ENCODE results near the gene HOMER3. TPM values are rescaled to one million over a fixed set of nuclear protein-coding genes. Genes with fewer than 3 reads are reported as not detected.
"Not testable (repeated sequence)": the region's sequence is repeated elsewhere in the genome, so short reads cannot be mapped to it uniquely, and the experiment has no call there.

HOMER3 gene
- total RNA-seq, 1 donor from 2014 or later, result 9.9 TPM

GRCh38 chr19:18906605-18907519, 34.2 kb downstream of the HOMER3 start:
- intact Hi-C loops (cut with DNase I), result no loop called here
- ATAC-seq (ENCODE audit: poor library complexity) (no peak), DNase-seq (no peak)

DNA sequence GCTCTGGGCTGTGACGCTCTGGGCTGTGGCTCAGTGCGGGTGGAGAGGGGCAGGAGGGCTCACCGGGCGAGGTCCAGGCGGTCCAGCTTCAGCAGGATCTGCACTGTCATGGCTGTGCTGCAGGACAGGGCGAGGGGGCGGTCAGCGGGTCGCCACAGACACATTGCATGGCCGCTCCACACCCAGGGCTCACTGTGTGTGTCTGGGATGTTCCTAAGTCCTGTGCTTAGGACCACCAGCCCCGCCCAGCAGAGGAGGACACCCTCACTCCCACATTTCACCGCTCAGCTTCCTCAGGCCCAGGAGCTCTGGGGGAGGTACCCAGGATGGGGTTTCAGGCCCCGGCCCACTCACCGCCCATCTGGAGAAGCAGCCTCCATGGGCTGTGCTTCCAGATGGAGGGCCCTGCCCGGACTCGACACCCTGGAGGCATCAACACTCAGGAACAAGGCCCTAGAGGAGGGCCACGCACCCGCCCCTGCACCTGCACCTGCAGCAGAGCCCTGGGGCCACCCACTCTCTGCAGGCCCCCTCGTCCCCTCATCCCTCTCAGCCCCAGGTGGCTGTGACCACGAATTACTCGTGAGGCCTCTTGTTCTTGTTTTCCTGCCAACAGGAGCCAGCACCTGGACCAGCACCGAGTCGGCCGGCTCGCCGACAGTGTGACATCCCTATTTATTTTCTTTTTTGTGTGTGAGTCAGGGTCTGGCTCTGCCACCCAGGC, 35.3 kb downstream of the HOMER3 start:
- no peak for DNase-seq
- intact Hi-C loops (cut with DNase I), result no loop called here
- ATAC-seq (ENCODE audit: poor library complexity), result no peak

GRCh38 chr19:18905058-18905456, 36.0 kb downstream of the HOMER3 start:
- intact Hi-C loops (cut with DNase I), result no loop called here
- DNase-seq, result no peak
- no peak for ATAC-seq (ENCODE audit: poor library complexity)

DNA sequence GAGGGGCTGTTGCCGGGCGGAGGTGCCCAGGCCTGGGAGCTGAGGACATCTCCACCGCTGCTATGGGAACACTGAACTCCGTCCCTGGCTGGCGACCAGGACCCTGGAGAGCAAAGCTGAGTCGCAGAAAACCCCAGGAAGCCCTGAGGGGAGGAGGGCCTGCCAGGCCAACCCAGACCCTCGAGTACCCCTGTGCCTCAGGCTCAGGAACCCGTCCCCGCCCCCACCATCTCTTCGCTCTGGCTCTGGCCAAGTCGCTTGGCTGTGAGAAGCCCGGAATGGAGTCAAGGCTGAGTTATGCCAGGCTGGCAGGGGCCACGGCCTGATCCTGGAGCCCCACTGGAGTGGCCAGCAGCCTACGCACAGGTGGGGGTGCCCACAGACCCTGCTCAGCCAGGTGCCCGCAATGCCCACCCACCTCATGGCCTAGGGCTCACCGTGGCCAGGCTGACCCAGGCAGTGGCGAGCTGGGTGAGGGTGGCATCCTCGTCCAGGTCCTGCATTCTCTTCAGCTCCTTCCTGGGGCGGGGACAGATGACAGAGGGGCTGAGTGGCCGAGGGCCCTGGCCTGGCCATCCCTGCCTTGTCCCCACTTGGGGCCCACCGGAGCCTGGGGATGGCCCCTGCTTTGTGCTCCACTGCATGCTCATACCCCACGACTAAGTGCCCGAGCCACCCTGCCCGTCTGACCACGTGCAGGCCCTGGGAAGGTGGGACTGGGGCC, 36.5 kb downstream of the HOMER3 start:
- ATAC-seq (ENCODE audit: poor library complexity) (no peak), DNase-seq (no peak)

DNA sequence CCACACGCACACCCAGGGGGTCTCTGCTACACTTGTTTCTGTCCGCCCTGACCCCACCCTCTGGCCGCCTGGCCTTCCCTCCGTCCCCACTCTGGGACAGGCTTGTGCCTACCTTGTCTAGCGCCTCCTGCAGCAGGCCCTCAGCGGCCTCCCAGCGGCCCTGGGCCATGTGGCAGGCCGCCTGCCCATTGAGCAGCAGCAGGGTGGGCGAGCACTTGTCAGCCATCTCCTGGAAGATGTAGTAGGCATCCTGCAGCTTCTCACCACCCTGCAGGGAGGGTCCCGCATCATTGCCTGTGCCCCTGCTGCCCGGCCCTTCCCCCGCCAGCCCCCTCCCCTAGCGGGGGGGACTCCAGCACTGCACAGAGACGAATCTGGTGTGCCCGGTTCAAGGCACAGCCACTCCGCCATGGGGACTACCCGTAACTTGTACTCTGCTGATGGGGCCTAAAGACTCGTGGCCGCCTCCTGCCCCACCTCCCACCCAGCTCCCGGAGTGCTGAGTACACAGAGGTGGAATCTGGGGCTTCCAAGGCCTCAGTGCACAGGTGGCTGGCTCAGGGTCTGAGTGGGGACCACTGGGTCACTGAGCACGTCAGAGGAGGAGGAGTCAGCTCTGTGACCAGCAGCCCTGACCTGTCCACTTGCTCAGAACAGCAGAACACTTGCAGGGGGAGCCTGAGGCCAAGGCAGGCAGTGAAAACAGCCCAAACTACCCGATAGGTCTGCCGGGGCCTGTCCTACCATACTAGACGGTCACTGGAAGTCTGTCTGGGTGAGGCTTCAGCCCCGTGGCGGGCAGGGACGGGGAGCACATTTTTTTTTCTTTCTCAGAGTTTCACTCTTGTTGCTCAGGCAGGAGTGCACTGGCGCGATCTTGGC, 37.6 kb downstream of the HOMER3 start:
- no peak for DNase-seq
- no peak for ATAC-seq (ENCODE audit: poor library complexity)
- intact Hi-C loops (cut with DNase I), result no loop called here

More for the DNA sequence above, 36.5 kb downstream of the HOMER3 start:
- intact Hi-C loops (cut with DNase I), result no loop called here

DNA sequence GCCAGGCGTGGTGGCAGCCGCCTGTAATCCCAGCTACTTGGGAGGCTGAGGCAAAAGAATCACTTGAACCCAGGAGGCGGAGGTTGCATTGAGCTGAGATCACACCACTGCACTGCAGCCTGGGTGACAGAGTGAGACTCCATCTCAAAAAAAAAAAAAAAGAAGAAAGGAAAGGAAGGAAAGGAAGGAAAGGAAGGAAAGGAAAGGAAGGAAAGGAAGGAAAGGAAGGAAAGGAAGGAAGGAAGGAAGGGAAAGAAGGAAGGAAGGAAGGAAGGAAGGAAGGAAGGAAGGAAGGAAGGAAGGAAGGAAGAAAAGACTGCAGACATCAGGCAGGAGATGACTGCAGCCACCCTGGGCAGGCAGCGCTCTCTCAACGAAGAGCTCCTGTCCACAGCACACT, 38.5 kb downstream of the HOMER3 start:
- ATAC-seq (ENCODE audit: poor library complexity); DNase-seq; intact Hi-C loops (cut with DNase I): not testable (repeated sequence)

DNA sequence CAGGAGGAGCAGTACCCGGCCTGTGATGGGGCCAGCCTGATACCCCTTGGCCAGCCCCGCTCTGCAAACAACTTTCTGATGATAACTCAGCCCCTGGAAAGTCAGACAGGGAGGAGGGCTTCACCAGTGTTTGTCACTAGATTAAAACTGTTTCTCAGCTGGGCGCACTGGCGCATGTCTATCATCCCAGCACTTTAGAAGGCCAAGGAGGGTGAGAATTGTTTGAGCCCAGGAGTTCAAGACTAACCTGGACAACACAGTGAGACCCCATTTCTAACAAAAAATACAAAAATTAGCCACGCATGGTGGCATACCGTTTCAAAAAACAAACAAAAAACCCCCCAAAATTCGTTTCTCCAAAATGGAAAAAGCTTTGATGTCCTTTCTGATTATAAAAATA, 39.5 kb downstream of the HOMER3 start:
- intact Hi-C loops (cut with DNase I), result no loop called here
- DNase-seq (no peak), ATAC-seq (ENCODE audit: poor library complexity) (no peak)

GRCh38 chr19:18900700-18901481, 40.1 kb downstream of the HOMER3 start:
- intact Hi-C loops (cut with DNase I), result no loop called here
- no peak for DNase-seq
- no peak for ATAC-seq (ENCODE audit: poor library complexity)

GRCh38 chr19:18899624-18900560, 41.1 kb downstream of the HOMER3 start:
- no peak for DNase-seq
- no peak for ATAC-seq (ENCODE audit: poor library complexity)
- intact Hi-C loops (cut with DNase I), result no loop called here

DNA sequence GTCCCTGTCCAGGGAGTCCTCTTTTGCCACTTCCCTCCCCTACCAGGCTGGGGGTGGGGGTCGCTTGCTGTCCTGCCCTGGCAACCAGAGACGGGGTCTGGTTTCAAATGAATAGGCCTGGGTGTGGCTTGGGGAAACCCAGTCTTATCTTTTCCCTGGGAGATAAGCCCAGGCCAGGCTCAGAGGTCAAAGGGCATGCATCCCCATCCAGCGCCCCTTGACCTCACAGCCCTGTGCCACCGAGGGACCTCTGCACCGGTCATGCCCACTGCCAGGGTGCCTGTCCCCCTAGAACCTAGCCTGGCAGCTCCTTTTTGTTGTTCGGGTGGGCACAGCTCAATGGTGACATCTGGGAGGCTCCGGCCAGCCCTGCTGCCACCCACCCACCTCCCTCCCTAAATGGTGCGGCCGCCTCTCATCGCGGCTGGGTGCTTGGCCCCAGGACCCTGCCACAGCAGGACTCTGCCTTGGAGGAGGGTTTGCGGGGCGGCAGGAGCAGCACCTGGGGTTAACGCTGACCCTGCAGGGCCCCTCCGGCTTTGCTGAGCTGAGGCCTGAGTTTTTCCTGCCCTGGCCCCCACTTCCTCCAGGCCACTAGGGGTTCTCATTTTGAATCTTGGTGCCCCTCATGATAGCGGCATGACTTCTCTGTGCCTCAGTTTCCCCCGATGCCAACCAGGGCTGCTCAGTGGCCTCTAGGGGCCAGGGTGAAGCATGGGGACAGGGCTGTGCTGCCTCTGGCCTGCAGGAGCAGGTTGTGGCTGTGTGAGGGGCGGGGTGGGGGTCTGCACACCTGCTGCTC, 42.2 kb downstream of the HOMER3 start:
- DNase-seq (no peak), ATAC-seq (ENCODE audit: poor library complexity) (no peak)
- intact Hi-C loops (cut with DNase I), result no loop called here

- intact Hi-C loops (cut with DNase I), result no loop called here
- no peak for ATAC-seq (ENCODE audit: poor library complexity)
- DNase-seq, result no peak
Observed at GRCh38 chr19:18898081-18898606, 42.9 kb downstream of the HOMER3 start.

DNA sequence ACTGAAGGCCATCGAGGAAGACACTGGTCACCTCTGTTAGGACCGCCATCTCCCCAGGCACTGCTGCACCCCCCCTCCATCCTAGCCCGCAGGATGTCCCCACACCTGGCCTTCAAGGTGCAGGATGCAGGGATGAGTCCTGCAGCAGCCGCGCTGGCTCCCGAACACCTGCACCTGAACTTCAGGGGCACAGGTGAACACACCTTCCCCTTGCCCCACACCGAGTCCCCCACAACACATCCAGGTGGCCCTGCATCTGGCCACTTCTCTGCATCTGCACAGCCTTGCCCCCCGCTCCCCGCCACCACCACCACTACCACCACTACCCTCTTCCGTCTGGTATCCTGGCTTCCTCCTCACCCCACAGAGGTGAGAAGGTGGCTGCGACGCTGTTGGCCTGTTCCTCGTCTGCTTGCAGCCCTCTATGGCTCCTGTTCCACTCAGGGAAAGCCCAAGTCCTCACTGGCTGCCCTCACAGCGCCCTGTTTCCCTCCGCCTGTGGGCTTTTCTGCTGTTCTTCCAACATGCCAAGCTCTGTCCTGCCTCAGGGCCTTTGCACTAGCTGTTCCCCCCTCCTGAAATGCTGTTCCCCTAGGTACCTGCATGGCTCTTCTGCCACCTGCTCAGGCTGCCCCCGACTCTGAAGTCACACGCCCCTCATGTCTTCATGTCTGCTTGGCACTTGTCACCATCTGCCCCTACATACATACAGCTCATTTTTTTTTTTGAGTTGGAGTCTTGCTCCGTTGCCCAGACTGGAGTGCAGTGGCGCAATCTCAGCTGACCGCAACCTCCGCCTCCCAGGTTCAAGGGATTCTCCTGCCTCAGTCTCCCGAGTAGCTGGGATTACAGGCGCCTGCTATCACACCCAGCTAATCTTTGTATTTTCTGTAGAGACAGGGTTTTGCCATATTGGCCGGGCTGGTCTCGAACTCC, 43.7 kb downstream of the HOMER3 start:
- no peak for ATAC-seq (ENCODE audit: poor library complexity)
- DNase-seq, result no peak
- intact Hi-C loops (cut with DNase I), result no loop called here

GRCh38 chr19:18896421-18896841, 44.6 kb downstream of the HOMER3 start:
- DNase-seq (no peak), ATAC-seq (ENCODE audit: poor library complexity) (no peak)
- intact Hi-C loops (cut with DNase I), result no loop called here

DNA sequence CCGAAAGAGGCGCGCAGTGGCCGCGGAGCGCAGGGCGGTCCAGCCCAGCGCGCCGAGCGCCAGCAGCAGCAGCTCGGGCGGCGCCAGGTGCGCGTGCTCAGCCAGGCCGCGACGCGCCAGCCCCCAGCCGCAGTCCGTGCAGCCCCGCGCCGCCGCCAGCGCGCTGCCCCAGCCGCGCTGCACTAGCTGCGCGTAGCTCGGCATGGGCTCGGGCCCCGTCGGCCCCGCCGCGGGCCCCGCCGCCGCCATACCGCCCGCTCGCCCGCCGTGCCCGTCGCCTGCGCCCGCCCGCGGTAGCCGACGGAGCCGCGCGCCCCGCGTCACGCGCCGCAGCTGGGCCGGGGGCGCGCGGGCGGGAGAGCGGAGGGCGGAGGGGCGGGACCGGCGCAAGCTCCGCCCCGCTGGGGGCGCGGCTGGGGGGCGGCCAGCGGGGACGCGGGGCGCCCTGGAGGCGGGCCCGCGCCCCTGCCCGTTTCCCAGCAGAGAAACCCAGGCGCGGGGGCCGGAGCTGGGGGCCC, 45.1 kb downstream of the HOMER3 start, which contains the start of gene CERS1:
TSS of gene CERS1 (minus strand) at position 335 of the 518 bp plus-strand sequence. CDS start at position 249, 86 bp downstream.
- no peak for DNase-seq
- no peak for ATAC-seq (ENCODE audit: poor library complexity)
- intact Hi-C loops (cut with DNase I), result no loop called here

All from Right ventricle myocardium superior (tissue), 1 donor.